Measurements from ENCODE around the gene MYMX. TPM values are rescaled to one million over a fixed set of nuclear protein-coding genes. Genes with fewer than 3 reads are reported as not detected.
"Not testable (repeated sequence)": the region's sequence is repeated elsewhere in the genome, so short reads cannot be mapped to it uniquely, and the experiment has no call there.

Gene MYMX
- 0.23 TPM in 1 of 2 replicates, not detected in the other for total RNA-seq

GRCh38 chr6:44216677-44217331 lies at the start of gene MYMX:
Gene MYMX (plus strand): TSS chr6:44216926. CDS start chr6:44217472, 546 bp downstream.
- no peak for DNase-seq

GRCh38 chr6:44167567-44167966 lies 49.2 kb upstream of the MYMX start:
- DNase-seq = no peak

GRCh38 chr6:44169154-44169553 lies 47.6 kb upstream of the MYMX start:
- no peak for DNase-seq

GRCh38 chr6:44169886-44170570 lies 46.7 kb upstream of the MYMX start:
- no peak for DNase-seq

- DNase-seq = no peak
These were observed 44.7 kb upstream of the MYMX start for GRCh38 chr6:44171899-44172546.

GRCh38 chr6:44172731-44173500 lies 43.8 kb upstream of the MYMX start:
- DNase-seq = peak; percentile 88

- DNase-seq = no peak
These were observed 40.5 kb upstream of the MYMX start for GRCh38 chr6:44176130-44176761.

GRCh38 chr6:44176762-44177509 lies 39.8 kb upstream of the MYMX start:
- DNase-seq = peak; percentile 72

- peak; percentile 97 for DNase-seq
These were observed 38.9 kb upstream of the MYMX start for GRCh38 chr6:44177691-44178423.

GRCh38 chr6:44178424-44179071 lies 38.2 kb upstream of the MYMX start:
- no peak for DNase-seq

- peak; percentile 45 for DNase-seq
These were observed 37.6 kb upstream of the MYMX start for GRCh38 chr6:44179072-44179536.

GRCh38 chr6:44179648-44180047 lies 37.1 kb upstream of the MYMX start:
- no peak for DNase-seq

GRCh38 chr6:44180406-44180805 lies 36.3 kb upstream of the MYMX start:
- DNase-seq = no peak

GRCh38 chr6:44180886-44181285 lies 35.8 kb upstream of the MYMX start:
- DNase-seq = no peak

GRCh38 chr6:44181784-44182183 lies 34.9 kb upstream of the MYMX start:
- DNase-seq = not testable (repeated sequence)

GRCh38 chr6:44182911-44183390 lies 33.8 kb upstream of the MYMX start:
- DNase-seq = no peak

GRCh38 chr6:44183783-44184182 lies 32.9 kb upstream of the MYMX start:
- DNase-seq = no peak

GRCh38 chr6:44185356-44185755 lies 31.4 kb upstream of the MYMX start:
- not testable (repeated sequence) for DNase-seq

- DNase-seq = peak; percentile 24
These were observed 30.6 kb upstream of the MYMX start for GRCh38 chr6:44185953-44186634.

GRCh38 chr6:44186635-44187025 lies 30.1 kb upstream of the MYMX start:
- DNase-seq = peak; percentile 68

Measured in dermis blood vessel endothelial cell (primary cell).